ENCODE results near the gene BMP2K.

BMP2K gene

GRCh38 chr4:78756776-78757175 is 19.4 kb upstream of the BMP2K start (continued):
- TF ChIP-seq, protein P1, sequence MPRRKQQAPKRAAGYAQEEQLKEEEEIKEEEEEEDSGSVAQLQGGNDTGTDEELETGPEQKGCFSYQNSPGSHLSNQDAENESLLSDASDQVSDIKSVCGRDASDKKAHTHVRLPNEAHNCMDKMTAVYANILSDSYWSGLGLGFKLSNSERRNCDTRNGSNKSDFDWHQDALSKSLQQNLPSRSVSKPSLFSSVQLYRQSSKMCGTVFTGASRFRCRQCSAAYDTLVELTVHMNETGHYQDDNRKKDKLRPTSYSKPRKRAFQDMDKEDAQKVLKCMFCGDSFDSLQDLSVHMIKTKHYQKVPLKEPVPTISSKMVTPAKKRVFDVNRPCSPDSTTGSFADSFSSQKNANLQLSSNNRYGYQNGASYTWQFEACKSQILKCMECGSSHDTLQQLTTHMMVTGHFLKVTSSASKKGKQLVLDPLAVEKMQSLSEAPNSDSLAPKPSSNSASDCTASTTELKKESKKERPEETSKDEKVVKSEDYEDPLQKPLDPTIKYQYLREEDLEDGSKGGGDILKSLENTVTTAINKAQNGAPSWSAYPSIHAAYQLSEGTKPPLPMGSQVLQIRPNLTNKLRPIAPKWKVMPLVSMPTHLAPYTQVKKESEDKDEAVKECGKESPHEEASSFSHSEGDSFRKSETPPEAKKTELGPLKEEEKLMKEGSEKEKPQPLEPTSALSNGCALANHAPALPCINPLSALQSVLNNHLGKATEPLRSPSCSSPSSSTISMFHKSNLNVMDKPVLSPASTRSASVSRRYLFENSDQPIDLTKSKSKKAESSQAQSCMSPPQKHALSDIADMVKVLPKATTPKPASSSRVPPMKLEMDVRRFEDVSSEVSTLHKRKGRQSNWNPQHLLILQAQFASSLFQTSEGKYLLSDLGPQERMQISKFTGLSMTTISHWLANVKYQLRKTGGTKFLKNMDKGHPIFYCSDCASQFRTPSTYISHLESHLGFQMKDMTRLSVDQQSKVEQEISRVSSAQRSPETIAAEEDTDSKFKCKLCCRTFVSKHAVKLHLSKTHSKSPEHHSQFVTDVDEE (CRISPR knock-in tag; IDR thresholded peaks at IDR 0.05), result no peak
- TF ChIP-seq RARB (CRISPR knock-in tag; IDR thresholded peaks at IDR 0.05), result no peak

- ATAC-seq, result no peak
- no peak for TF ChIP-seq ZFP3 (CRISPR knock-in tag; IDR thresholded peaks at IDR 0.05)
- TF ChIP-seq GLIS3 (CRISPR knock-in tag; IDR thresholded peaks at IDR 0.05), result no peak
- no peak for TF ChIP-seq TOX (CRISPR knock-in tag; IDR thresholded peaks at IDR 0.05; ENCODE audit: borderline replicate concordance)
- TF ChIP-seq, protein P2, sequence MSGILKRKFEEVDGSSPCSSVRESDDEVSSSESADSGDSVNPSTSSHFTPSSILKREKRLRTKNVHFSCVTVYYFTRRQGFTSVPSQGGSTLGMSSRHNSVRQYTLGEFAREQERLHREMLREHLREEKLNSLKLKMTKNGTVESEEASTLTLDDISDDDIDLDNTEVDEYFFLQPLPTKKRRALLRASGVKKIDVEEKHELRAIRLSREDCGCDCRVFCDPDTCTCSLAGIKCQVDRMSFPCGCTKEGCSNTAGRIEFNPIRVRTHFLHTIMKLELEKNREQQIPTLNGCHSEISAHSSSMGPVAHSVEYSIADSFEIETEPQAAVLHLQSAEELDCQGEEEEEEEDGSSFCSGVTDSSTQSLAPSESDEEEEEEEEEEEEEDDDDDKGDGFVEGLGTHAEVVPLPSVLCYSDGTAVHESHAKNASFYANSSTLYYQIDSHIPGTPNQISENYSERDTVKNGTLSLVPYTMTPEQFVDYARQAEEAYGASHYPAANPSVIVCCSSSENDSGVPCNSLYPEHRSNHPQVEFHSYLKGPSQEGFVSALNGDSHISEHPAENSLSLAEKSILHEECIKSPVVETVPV (CRISPR knock-in tag; IDR thresholded peaks at IDR 0.05), result no peak
- TF ChIP-seq OSR1 (CRISPR knock-in tag; IDR thresholded peaks at IDR 0.05), result no peak
- no peak for TF ChIP-seq PPARA (CRISPR knock-in tag; IDR thresholded peaks at IDR 0.05; ENCODE audit: borderline replicate concordance)
- no peak for TF ChIP-seq BACH2 (CRISPR knock-in tag; IDR thresholded peaks at IDR 0.05; ENCODE audit: borderline replicate concordance)
- TF ChIP-seq, protein P1 (CRISPR knock-in tag; IDR thresholded peaks at IDR 0.05), result no peak
- no peak for TF ChIP-seq RARB (CRISPR knock-in tag; IDR thresholded peaks at IDR 0.05)
Observed at GRCh38 chr4:78757574-78757973, 18.6 kb upstream of the BMP2K start.

GRCh38 chr4:78758085-78758484 is 18.1 kb upstream of the BMP2K start:
- no peak for TF ChIP-seq BACH2 (CRISPR knock-in tag; IDR thresholded peaks at IDR 0.05; ENCODE audit: borderline replicate concordance)
- no peak for TF ChIP-seq ZC3H10 (CRISPR knock-in tag; IDR thresholded peaks at IDR 0.05)
- TF ChIP-seq ZNF8 (CRISPR knock-in tag; IDR thresholded peaks at IDR 0.05), result no peak
- no peak for TF ChIP-seq RARB (CRISPR knock-in tag; IDR thresholded peaks at IDR 0.05)
- TF ChIP-seq POU6F1 (CRISPR knock-in tag; IDR thresholded peaks at IDR 0.05; ENCODE audit: borderline replicate concordance, low read depth), result no peak
- TF ChIP-seq ZNF70 (CRISPR knock-in tag; IDR thresholded peaks at IDR 0.05), result no peak
- TF ChIP-seq ZNF565 (CRISPR knock-in tag; conservative IDR thresholded peaks at IDR 0.05; ENCODE audit: low read depth), result no peak
- TF ChIP-seq PPARA (CRISPR knock-in tag; IDR thresholded peaks at IDR 0.05; ENCODE audit: borderline replicate concordance), result no peak
- TF ChIP-seq ARNTL (CRISPR knock-in tag; IDR thresholded peaks at IDR 0.05; ENCODE audit: borderline replicate concordance, low read depth), result no peak
- TF ChIP-seq ISL1 (CRISPR knock-in tag; IDR thresholded peaks at IDR 0.05), result no peak
- no peak for TF ChIP-seq ZFP3 (CRISPR knock-in tag; IDR thresholded peaks at IDR 0.05)
- TF ChIP-seq OSR1 (CRISPR knock-in tag; IDR thresholded peaks at IDR 0.05), result no peak
- no peak for TF ChIP-seq TOX (CRISPR knock-in tag; IDR thresholded peaks at IDR 0.05; ENCODE audit: borderline replicate concordance)
- no peak for ATAC-seq

GRCh38 chr4:78762529-78762928 is 13.6 kb upstream of the BMP2K start:
- ATAC-seq, result no peak
- TF ChIP-seq ESRRG (CRISPR knock-in tag; IDR thresholded peaks at IDR 0.05), result no peak
- TF ChIP-seq OSR1 (CRISPR knock-in tag; IDR thresholded peaks at IDR 0.05), result no peak
- no peak for TF ChIP-seq RARB (CRISPR knock-in tag; IDR thresholded peaks at IDR 0.05)
- TF ChIP-seq, protein P2 (CRISPR knock-in tag; IDR thresholded peaks at IDR 0.05), result no peak
- no peak for TF ChIP-seq SNAI2 (CRISPR knock-in tag; IDR thresholded peaks at IDR 0.05)
- TF ChIP-seq CREB5 (CRISPR knock-in tag; IDR thresholded peaks at IDR 0.05; ENCODE audit: low read depth), result no peak

All from SK-N-SH treated with all-trans-retinoic acid at 6 μM for 48 hours (cell line).